Skin epidermis (tissue), 12 donors: Measurements from ENCODE around the gene SHKBP1.
"Not testable (repeated sequence)": the region's sequence is repeated elsewhere in the genome, so short reads cannot be mapped to it uniquely, and the experiment has no call there.

Source experiments
- H3K27ac ChIP-seq, 21 experiments: fragments of 200-600 bp; sonication (generic) in 11 of 21; one replicate each; pipeline ENCODE4 v1.5.0; 2020; ENCODE audit warnings: mild to moderate bottlenecking in 3 of 21, inconsistent platforms in 2 of 21, moderate library complexity in 2 of 21
- H3K4me3 ChIP-seq, 7 experiments: fragments of 200-600 bp; sonication (generic) in 2 of 7; one replicate each; pipeline ENCODE4 v1.5.0; 2020; ENCODE audit warnings: inconsistent platforms in 2 of 7, mild to moderate bottlenecking in 2 of 7, moderate library complexity in 1 of 7

SHKBP1 gene

GRCh38 chr19:40581531-40581930 is 4.9 kb downstream of the SHKBP1 start:
- Histone ChIP-seq H3K4me3 (no peak overlapping the region), H3K27ac (no peak overlapping the region)

GRCh38 chr19:40582467-40582866 is 5.8 kb downstream of the SHKBP1 start:
- Histone ChIP-seq H3K27ac (no peak overlapping the region), H3K4me3 (no peak overlapping the region)

DNA sequence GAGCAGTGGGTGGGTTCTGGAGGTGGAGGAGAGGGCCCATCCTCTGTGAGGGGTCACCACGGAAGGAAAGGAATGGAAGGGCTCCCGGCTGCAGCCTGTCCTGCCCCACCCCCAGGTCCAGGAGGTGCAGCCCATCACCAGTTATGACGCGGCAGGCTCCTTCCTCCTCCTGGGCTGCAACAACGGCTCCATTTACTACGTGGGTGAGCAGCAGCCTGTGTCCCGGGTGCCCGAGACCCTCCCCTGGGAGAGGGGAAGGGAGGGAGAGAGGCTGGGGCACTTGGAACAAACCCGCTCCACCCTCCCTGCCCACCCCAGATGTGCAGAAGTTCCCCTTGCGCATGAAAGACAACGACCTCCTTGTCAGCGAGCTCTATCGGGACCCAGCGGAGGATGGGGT is 6.6 kb downstream of the SHKBP1 start:
- no peak overlapping the region for H3K27ac ChIP-seq

GRCh38 chr19:40584007-40584406 is 7.3 kb downstream of the SHKBP1 start:
- Histone ChIP-seq H3K27ac (no peak overlapping the region), H3K4me3 (no peak overlapping the region)

More for the DNA sequence above, 6.6 kb downstream of the SHKBP1 start:
- H3K4me3 ChIP-seq, result no peak overlapping the region

DNA sequence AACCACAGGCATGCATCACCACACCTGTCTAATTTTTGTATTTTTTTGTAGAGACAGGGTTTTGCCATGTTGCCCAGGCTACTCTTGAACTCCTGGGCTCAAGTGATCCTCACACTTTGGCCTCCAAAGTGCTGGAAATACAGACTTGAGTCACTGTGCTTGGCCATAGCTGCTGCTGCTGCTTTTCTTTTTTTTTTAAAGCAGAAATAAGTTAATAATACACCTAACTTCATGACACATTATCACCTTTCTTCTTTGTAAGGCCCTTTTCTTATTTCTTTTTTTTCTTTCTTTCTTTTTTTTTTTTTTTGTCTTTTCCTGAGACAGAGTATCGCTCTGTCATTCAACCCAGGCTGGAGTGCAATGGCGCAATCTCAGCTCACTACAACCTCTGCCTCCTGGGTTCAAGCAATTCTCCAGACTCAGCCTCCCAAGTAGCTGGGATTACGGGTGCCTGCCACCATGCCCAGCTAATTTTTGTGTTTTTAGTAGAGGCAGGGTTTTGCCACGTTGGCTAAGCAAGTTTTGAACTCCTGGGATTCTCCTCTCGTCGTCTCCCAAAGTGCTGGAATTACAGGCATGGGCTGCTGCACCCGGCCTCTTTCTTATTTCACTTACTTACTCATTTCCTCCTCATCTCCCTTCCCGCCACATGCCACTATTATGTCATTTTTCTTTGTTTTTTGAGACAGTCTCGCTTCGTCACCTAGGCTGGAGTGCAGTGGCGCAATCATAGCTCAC is 8.7 kb downstream of the SHKBP1 start:
- Histone ChIP-seq H3K4me3 (no peak overlapping the region), H3K27ac (peak overlapping the region in 1 of 21 experiments; percentile 1)

DNA sequence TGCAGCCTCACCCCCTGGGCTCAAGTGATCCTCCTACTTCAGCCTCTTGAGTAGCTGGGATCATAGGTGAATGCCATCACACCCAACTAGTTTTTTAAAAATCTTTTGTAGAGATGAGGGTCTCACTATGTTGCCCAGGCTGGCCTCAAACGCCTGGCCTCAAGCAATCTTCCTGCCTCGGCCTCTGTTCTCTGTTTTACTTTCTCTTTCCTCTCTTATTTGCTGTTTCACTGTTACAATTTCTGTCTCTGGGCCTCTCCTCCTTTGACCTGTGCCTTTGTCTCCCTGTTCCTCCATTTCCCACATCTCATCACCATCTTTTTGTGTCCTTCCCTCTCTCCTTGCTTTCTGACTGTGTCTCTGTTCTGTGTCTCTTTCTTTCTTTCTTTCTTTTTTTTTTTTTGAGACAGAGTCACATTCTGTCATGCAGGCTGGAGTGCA is 9.3 kb downstream of the SHKBP1 start:
- no peak overlapping the region for H3K4me3 ChIP-seq

DNA sequence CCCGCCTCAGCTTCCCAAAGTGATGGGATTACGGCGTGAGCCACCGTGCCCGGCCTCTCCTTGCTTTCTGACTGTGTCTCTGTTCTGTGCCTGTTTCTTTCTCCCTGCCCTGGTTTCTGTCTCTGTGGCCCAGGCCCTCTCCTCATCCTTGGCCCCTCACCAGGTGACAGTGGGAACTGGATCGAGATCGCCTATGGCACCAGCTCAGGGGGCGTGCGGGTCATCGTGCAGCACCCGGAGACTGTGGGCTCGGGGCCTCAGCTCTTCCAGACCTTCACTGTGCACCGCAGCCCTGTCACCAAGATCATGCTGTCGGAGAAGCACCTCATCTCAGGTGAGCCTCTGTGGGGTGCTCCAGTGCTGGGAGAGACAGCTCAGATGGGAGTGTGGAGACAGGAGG is 9.9 kb downstream of the SHKBP1 start:
- H3K4me3 ChIP-seq, result no peak overlapping the region
- no peak overlapping the region for H3K27ac ChIP-seq

More for the DNA sequence above, 9.3 kb downstream of the SHKBP1 start:
- H3K27ac ChIP-seq, result no peak overlapping the region

DNA sequence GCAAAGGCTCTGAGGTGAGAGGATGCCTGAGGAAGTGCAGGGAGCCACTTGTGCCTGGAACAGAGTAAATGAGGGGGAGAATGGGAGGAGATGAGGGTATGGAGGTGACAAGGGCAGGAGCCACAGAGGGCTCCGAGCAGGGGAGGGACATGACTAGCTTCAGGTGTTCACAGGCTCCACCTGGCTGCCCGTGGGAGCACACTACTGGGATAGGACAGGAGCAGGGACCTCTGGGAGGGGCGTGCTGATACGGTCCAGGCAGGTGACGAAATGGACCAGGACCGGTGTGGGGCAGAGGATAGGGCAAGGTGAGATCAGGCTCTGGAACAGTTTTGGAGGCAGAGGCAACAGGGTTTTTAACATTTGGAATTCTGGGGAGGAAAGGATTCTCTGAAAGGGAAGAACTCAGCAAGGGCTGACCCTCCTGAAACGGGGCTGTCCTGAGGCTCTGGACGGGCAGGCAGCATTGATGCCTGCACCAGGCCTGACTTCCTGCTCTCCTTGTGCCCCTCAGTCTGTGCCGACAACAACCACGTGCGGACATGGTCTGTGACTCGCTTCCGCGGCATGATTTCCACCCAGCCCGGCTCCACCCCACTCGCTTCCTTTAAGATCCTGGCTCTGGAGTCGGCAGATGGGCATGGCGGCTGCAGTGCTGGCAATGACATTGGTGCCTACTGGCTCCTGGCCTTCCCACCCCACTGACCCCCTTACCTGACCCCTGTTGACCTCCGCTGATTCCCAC is 11.6 kb downstream of the SHKBP1 start:
- Histone ChIP-seq H3K27ac (no peak overlapping the region), H3K4me3 (no peak overlapping the region)

DNA sequence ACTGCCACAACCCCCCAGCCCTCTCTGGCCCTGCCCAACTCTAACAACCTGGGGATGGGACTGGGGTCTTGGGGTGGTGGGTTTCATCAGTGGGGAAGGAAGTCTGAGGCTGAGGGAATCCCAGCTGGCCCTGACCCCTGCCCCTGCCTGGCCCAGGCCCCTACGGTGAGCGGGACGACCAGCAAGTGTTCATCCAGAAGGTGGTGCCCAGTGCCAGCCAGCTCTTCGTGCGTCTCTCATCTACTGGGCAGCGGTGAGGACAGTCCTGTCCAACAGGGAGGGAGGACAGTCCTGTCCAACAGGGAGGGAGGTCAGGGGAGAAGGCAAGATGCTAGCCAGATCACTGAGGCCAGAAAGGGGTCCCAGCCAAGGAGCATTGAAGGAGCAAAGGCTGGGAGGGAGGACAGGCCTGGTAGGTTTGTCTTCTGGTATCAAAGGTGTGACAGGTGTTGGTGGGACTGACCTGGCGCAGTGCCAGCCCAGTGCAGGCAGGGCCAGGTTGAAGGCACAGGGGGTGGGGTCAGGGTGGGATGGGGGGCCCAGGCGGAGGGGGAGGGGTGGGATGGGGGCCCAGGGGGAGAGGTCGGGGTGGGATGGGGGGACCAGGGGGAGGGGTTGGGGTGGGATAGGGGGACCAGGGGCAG is 12.4 kb downstream of the SHKBP1 start:
- Histone ChIP-seq H3K27ac (no peak overlapping the region), H3K4me3 (no peak overlapping the region)

DNA sequence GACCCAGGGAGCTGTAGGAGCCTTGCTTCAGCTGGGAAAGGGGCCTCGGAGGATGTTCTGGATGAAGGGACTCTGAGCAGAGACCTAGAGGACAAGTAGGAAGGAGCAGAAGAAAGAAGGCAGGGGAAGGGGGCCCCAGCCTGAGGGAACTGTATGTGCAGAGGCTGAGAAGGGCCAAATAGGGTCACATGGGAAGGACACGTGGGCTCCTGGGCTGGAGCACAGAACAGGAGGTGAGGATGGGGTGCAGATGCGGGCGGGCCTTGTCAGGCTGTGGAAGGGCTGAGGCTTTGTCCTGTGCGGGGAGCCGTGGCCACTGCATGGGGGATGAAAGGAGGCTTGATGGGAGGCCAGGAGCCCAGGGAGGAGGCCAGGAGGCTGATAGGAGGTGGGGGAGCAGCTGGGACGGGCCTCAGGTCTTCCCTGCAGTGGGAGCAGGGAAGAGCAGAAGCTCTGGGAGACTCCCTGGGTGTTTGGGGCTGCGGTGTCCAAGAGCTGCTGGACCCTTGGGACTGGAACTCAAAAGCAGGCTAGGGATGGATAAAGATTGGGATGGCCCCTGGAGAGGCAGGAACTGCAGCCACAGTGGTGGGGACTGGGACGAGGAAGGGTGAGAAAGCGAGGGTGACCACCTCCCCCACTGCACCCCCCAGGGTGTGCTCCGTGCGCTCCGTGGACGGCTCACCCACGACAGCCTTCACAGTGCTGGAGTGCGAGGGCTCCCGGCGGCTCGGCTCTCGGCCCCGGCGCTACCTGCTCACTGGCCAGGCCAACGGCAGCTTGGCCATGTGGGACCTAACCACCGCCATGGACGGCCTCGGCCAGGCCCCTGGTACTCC is 13.1 kb downstream of the SHKBP1 start:
- Histone ChIP-seq H3K4me3 (no peak overlapping the region), H3K27ac (no peak overlapping the region)

DNA sequence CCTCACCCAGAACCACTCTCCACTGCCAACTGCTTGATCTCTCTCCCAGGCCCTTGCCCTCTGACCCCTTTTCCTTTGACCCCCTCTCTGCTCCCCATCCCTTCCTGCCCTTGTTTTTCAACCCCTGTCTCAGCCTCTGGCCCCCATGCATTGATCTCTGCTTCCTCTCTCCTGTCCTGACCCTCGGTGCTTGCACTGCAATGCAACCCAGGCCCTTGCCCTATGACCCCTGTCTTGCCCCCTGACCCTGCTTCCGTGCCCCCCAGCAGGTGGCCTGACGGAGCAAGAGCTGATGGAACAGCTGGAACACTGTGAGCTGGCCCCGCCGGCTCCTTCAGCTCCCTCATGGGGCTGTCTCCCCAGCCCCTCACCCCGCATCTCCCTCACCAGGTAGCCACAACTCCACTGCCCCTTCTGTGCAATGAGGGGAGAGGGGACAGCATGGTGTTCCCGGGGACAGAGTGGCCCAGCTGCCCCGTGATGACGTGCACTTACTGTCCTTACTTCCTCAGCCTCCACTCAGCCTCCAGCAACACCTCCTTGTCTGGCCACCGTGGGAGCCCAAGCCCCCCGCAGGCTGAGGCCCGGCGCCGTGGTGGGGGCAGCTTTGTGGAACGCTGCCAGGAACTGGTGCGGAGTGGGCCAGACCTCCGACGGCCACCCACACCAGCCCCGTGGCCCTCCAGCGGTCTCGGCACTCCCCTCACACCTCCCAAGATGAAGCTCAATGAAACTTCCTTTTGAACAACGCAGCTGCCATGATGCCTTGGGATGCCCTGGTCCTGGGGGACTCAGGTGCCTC is 14.0 kb downstream of the SHKBP1 start:
- Histone ChIP-seq H3K4me3 (no peak overlapping the region), H3K27ac (no peak overlapping the region)

GRCh38 chr19:40591724-40592123 is 15.1 kb downstream of the SHKBP1 start:
- H3K27ac ChIP-seq, H3K4me3 ChIP-seq: not testable (repeated sequence)

- Histone ChIP-seq H3K4me3 (no peak overlapping the region), H3K27ac (no peak overlapping the region)
These were observed 15.5 kb downstream of the SHKBP1 start for GRCh38 chr19:40592170-40592569.

- Histone ChIP-seq H3K4me3 (no peak overlapping the region), H3K27ac (no peak overlapping the region)
These were observed 17.6 kb downstream of the SHKBP1 start for GRCh38 chr19:40594255-40594654.

GRCh38 chr19:40594657-40595091 is 18.0 kb downstream of the SHKBP1 start:
- Histone ChIP-seq H3K4me3 (no peak overlapping the region), H3K27ac (no peak overlapping the region)

DNA sequence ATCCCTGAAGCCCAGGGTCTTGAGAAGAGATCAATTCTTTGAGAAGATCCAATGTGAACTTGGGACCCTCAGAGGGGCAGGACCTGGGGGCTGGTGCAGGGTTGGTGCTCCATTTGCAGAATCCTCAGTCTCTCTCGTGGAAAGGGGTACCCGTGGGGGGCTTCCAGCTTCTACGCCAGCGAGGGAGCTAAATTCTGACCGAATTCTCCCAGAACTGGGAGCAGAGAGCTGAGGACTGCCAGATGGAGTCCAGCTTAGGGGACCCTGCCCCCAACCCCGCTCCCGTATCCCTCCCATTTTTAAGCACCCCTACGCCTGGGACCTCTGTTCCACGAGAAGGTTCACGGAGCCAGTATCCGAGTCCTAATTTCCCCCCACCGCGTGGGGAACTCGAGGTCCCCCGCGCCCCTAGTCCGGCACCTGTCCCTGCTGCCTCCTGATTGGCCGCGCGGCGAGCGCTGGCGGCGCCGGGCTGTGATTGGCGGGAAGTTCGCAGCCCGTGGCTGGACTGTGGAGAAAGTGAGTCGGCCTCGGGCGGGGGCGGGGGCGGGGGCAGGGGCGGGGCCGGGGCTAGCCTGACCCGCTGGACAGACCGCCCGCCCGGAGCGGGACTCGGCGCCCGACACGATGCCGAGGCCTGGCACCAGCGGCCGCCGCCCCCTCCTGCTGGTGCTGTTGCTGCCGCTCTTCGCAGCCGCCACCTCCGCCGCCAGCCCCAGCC is 20.1 kb downstream of the SHKBP1 start:
- Histone ChIP-seq H3K27ac (no peak overlapping the region), H3K4me3 (no peak overlapping the region)

DNA sequence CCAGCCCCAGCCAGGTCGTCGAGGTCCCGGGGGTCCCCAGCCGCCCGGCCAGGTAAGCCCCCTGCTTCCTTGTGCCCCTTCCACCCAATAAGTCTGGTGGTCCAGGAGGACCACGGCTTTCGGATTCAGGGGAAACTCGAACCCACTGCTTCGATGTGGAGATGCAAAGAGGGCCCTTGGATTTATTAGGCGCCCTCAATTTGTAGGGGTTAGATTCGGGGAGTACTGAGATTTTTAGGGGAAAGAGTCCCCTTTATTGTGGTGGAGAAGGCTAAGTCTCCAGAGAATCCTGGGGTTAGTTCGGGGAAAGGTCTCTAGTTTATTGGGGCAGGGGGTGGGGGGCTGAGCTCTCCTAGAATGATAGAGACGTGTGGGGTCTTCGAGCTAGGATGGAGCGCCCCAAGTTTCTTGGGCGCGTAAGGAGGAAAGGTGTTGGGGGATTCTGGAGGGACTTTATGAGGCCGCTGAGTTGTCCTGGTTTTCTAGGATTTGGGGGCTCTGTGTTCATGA is 20.7 kb downstream of the SHKBP1 start:
- Histone ChIP-seq H3K4me3 (no peak overlapping the region), H3K27ac (no peak overlapping the region)
